Memory B cell (primary cell): ENCODE results near the gene PCSK1N.
"Not testable (repeated sequence)": the region's sequence is repeated elsewhere in the genome, so short reads cannot be mapped to it uniquely, and the experiment has no call there.

Source experiments
- ATAC-seq: fragments of 150-1000 bp; cut with Tn5 transposase; 2 replicates; pipeline ENCODE4 v1.10.0; 2021; ENCODE audit warnings: low read depth, mild to moderate bottlenecking, moderate library complexity
- DNase-seq, 2 donors: peaks; one replicate each; pipeline ENCODE4 v3.0.0; 2022; ENCODE audit warnings: low spot score in 2 of 2
- H3K27ac Mint-ChIP-seq: one replicate; pipeline ENCODE4 v1.8.0; 2022; ENCODE audit warnings: mild to moderate bottlenecking, moderate library complexity, mixed read lengths
- H3K27me3 Mint-ChIP-seq: one replicate; pipeline ENCODE4 v1.8.0; 2022; ENCODE audit warnings: mixed read lengths
- H3K36me3 Mint-ChIP-seq: one replicate; pipeline ENCODE4 v1.8.0; 2022; ENCODE audit warnings: mild to moderate bottlenecking, mixed read lengths
- H3K4me1 Mint-ChIP-seq: one replicate; pipeline ENCODE4 v1.8.0; 2022; ENCODE audit warnings: mixed read lengths
- H3K4me3 Mint-ChIP-seq: one replicate; pipeline ENCODE4 v1.8.0; 2022; ENCODE audit warnings: mild to moderate bottlenecking, moderate library complexity, mixed read lengths
- H3K9me3 Mint-ChIP-seq: one replicate; pipeline ENCODE4 v1.8.0; 2022; ENCODE audit warnings: mixed read lengths

The PCSK1N gene

GRCh38 chrX:48835524-48836329 lies at the start of gene PCSK1N:
Gene PCSK1N, minus strand, starts transcription at chrX:48835610. Its CDS starts 78 bp downstream, at chrX:48835532.
- no peak within 1 kb of the TSS for H3K27ac Mint-ChIP-seq
- H3K4me1 Mint-ChIP-seq = peaks cover 9% of the 10 kb centered on the region
- H3K4me3 Mint-ChIP-seq = peak within 1 kb of the TSS; percentile 64
- no peaks in the 10 kb centered on the region for H3K9me3 Mint-ChIP-seq
- H3K27me3 Mint-ChIP-seq = peaks cover 13% of the 10 kb centered on the region
- ATAC-seq = peak; percentile 41
- DNase-seq = no peak
- H3K36me3 Mint-ChIP-seq = no peaks in the 10 kb centered on the region

GRCh38 chrX:48883729-48884128 lies 48.3 kb upstream of the PCSK1N start:
- no peak for ATAC-seq
- Mint-ChIP-seq H3K27me3 (no peaks in the 10 kb centered on the region), H3K36me3 (no peaks in the 10 kb centered on the region), H3K27ac (no peak overlapping the region), H3K9me3 (no peaks in the 10 kb centered on the region), H3K4me1 (no peaks in the 10 kb centered on the region), H3K4me3 (no peak overlapping the region)
- no peak for DNase-seq

- not testable (repeated sequence) for DNase-seq, H3K9me3 Mint-ChIP-seq, ATAC-seq, H3K27ac Mint-ChIP-seq, H3K4me1 Mint-ChIP-seq, H3K36me3 Mint-ChIP-seq, H3K4me3 Mint-ChIP-seq, H3K27me3 Mint-ChIP-seq
Observed at GRCh38 chrX:48876944-48877343, 41.5 kb upstream of the PCSK1N start.

GRCh38 chrX:48872017-48872416 lies 36.6 kb upstream of the PCSK1N start:
- not testable (repeated sequence) for H3K36me3 Mint-ChIP-seq, H3K9me3 Mint-ChIP-seq, H3K27me3 Mint-ChIP-seq, H3K4me1 Mint-ChIP-seq, ATAC-seq, H3K4me3 Mint-ChIP-seq, DNase-seq, H3K27ac Mint-ChIP-seq

- no peak for ATAC-seq
- Mint-ChIP-seq H3K36me3 (no peaks in the 10 kb centered on the region), H3K4me3 (no peak overlapping the region), H3K4me1 (no peaks in the 10 kb centered on the region), H3K9me3 (no peaks in the 10 kb centered on the region), H3K27me3 (peaks cover 4% of the 10 kb centered on the region), H3K27ac (no peak overlapping the region)
- DNase-seq = no peak
Observed at GRCh38 chrX:48864210-48864609, 28.8 kb upstream of the PCSK1N start.

GRCh38 chrX:48854898-48855297 lies 19.5 kb upstream of the PCSK1N start:
- H3K36me3 Mint-ChIP-seq = peaks cover 2% of the 10 kb centered on the region
- H3K9me3 Mint-ChIP-seq = no peaks in the 10 kb centered on the region
- no peak for ATAC-seq
- peaks cover 7% of the 10 kb centered on the region for H3K4me1 Mint-ChIP-seq
- no peak for DNase-seq
- peaks cover 6% of the 10 kb centered on the region for H3K27me3 Mint-ChIP-seq
- no peak overlapping the region for H3K27ac Mint-ChIP-seq
- no peak overlapping the region for H3K4me3 Mint-ChIP-seq

- not testable (repeated sequence) for H3K4me1 Mint-ChIP-seq, ATAC-seq, H3K36me3 Mint-ChIP-seq, H3K4me3 Mint-ChIP-seq, H3K9me3 Mint-ChIP-seq, H3K27me3 Mint-ChIP-seq, H3K27ac Mint-ChIP-seq, DNase-seq
Observed at GRCh38 chrX:48854121-48854804, 18.9 kb upstream of the PCSK1N start.

GRCh38 chrX:48853494-48853893 lies 18.1 kb upstream of the PCSK1N start:
- not testable (repeated sequence) for H3K27ac Mint-ChIP-seq, H3K4me1 Mint-ChIP-seq, ATAC-seq, H3K9me3 Mint-ChIP-seq, H3K27me3 Mint-ChIP-seq, H3K36me3 Mint-ChIP-seq, DNase-seq, H3K4me3 Mint-ChIP-seq

GRCh38 chrX:48852857-48853256 lies 17.4 kb upstream of the PCSK1N start:
- Mint-ChIP-seq H3K27ac (no peak overlapping the region), H3K36me3 (peaks cover 2% of the 10 kb centered on the region), H3K27me3 (peaks cover 6% of the 10 kb centered on the region), H3K9me3 (no peaks in the 10 kb centered on the region), H3K4me3 (no peak overlapping the region), H3K4me1 (peaks cover 7% of the 10 kb centered on the region)
- ATAC-seq = no peak
- no peak for DNase-seq

GRCh38 chrX:48848847-48849246 lies 13.4 kb upstream of the PCSK1N start:
- Mint-ChIP-seq H3K4me1 (peaks cover 4% of the 10 kb centered on the region), H3K4me3 (no peak overlapping the region), H3K9me3 (no peaks in the 10 kb centered on the region), H3K27me3 (peaks cover under 1% of the 10 kb centered on the region), H3K36me3 (peaks cover 2% of the 10 kb centered on the region), H3K27ac (no peak overlapping the region)
- ATAC-seq = no peak
- no peak for DNase-seq

GRCh38 chrX:48839686-48840085 lies 4.3 kb upstream of the PCSK1N start:
- no peak overlapping the region for H3K4me3 Mint-ChIP-seq
- H3K27ac Mint-ChIP-seq = no peak overlapping the region
- peaks cover 11% of the 10 kb centered on the region for H3K27me3 Mint-ChIP-seq
- no peak for DNase-seq
- no peaks in the 10 kb centered on the region for H3K9me3 Mint-ChIP-seq
- H3K36me3 Mint-ChIP-seq = no peaks in the 10 kb centered on the region
- peaks cover 3% of the 10 kb centered on the region for H3K4me1 Mint-ChIP-seq
- no peak for ATAC-seq

GRCh38 chrX:48834383-48834709 lies 1.1 kb downstream of the PCSK1N start:
- Mint-ChIP-seq H3K9me3 (no peaks in the 10 kb centered on the region), H3K36me3 (no peaks in the 10 kb centered on the region), H3K4me3 (peak overlapping the region; percentile 64), H3K27ac (no peak overlapping the region), H3K27me3 (peaks cover 15% of the 10 kb centered on the region), H3K4me1 (peaks cover 9% of the 10 kb centered on the region)
- peak; percentile 24 for ATAC-seq
- no peak for DNase-seq

GRCh38 chrX:48833542-48834138 lies 1.8 kb downstream of the PCSK1N start:
- Mint-ChIP-seq H3K4me1 (peaks cover 9% of the 10 kb centered on the region), H3K27me3 (peaks cover 16% of the 10 kb centered on the region), H3K9me3 (no peaks in the 10 kb centered on the region), H3K36me3 (no peaks in the 10 kb centered on the region), H3K4me3 (no peak overlapping the region), H3K27ac (no peak overlapping the region)
- no peak for DNase-seq
- no peak for ATAC-seq

- Mint-ChIP-seq H3K27me3 (peaks cover 22% of the 10 kb centered on the region), H3K4me3 (no peak overlapping the region), H3K27ac (no peak overlapping the region), H3K36me3 (peaks cover 5% of the 10 kb centered on the region), H3K4me1 (peaks cover 9% of the 10 kb centered on the region), H3K9me3 (no peaks in the 10 kb centered on the region)
- ATAC-seq (no peak), DNase-seq (no peak)
Observed at GRCh38 chrX:48831909-48832291, 3.5 kb downstream of the PCSK1N start.
